MM.1S (cell line): ENCODE data around the gene EPB41L1.

Source experiments
- DNase-seq: peaks from one replicate; pipeline ENCODE4 v3.0.0-alpha.2; 2015
- H2AFZ ChIP-seq: fragments of 300-600 bp; sonication (generic); 2 replicates; pipeline ENCODE4 v1.6.0; 2016; ENCODE audit warnings: antibody characterized with exemption, low read length
- H3F3A ChIP-seq: fragments of 300-600 bp; sonication (generic); 2 replicates; pipeline ENCODE4 v1.6.1; 2016; ENCODE audit warnings: mild to moderate bottlenecking, antibody characterized with exemption, low read length, moderate library complexity, mixed read lengths; ENCODE audit not compliant: insufficient read depth
- H3K27ac ChIP-seq: fragments of 300-600 bp; sonication (generic); 2 replicates; pipeline ENCODE4 v1.5.1; 2016; ENCODE audit warnings: mild to moderate bottlenecking, low read length
- H3K27me3 ChIP-seq: fragments of 300-600 bp; sonication (generic); replicated peaks from 2 replicates; pipeline ENCODE4 v1.6.0; 2016; ENCODE audit warnings: low read length; ENCODE audit not compliant: insufficient read depth
- H3K36me3 ChIP-seq: fragments of 300-600 bp; sonication (generic); replicated peaks from 2 replicates; pipeline ENCODE4 v1.6.1; 2016; ENCODE audit warnings: mild to moderate bottlenecking, low read length, mixed read lengths; ENCODE audit not compliant: insufficient read depth
- H3K4me1 ChIP-seq: fragments of 300-600 bp; sonication (generic); 2 replicates; pipeline ENCODE4 v1.6.1; 2016; ENCODE audit warnings: low read length, mixed read lengths
- H3K4me2 ChIP-seq: fragments of 300-600 bp; sonication (generic); 2 replicates; pipeline ENCODE4 v1.6.0; 2016; ENCODE audit warnings: low read depth, low read length
- H3K4me3 ChIP-seq: fragments of 300-600 bp; sonication (generic); 2 replicates; pipeline ENCODE4 v1.5.1; 2016; ENCODE audit warnings: low read length, mixed read lengths
- H3K79me2 ChIP-seq: fragments of 300-600 bp; sonication (generic); 2 replicates; pipeline ENCODE4 v1.6.1; 2016; ENCODE audit warnings: mixed run types, low read length, mixed read lengths
- H3K9ac ChIP-seq: fragments of 300-600 bp; sonication (generic); 2 replicates; pipeline ENCODE4 v1.6.1; 2016; ENCODE audit warnings: low read length, mixed read lengths
- H3K9me2 ChIP-seq: fragments of 300-600 bp; sonication (generic); replicated peaks from 2 replicates; pipeline ENCODE4 v1.6.1; 2016; ENCODE audit warnings: mild to moderate bottlenecking, low read length, mixed read lengths; ENCODE audit not compliant: insufficient read depth
- H3K9me3 ChIP-seq: fragments of 300-600 bp; sonication (generic); replicated peaks from 2 replicates; pipeline ENCODE4 v1.6.1; 2016; ENCODE audit warnings: mild to moderate bottlenecking, low read length, mixed read lengths; ENCODE audit not compliant: insufficient read depth
- H4K20me1 ChIP-seq: fragments of 300-600 bp; sonication (generic); 2 replicates; pipeline ENCODE4 v1.6.1; 2016; ENCODE audit warnings: mild to moderate bottlenecking, low read length, moderate library complexity, mixed read lengths; ENCODE audit not compliant: insufficient read depth
- EZH2 ChIP-seq: fragments of 300-600 bp; sonication (generic); optimal IDR thresholded peaks from 2 replicates; pipeline ENCODE3; 2017; ENCODE audit warnings: low read depth, mild to moderate bottlenecking, antibody characterized with exemption, low read length, mixed read lengths
- EZH2phosphoT487 ChIP-seq: fragments of 300-600 bp; sonication (generic); IDR thresholded peaks from 2 replicates; pipeline ENCODE4 v1.6.1; 2018; ENCODE audit warnings: antibody characterized with exemption, low read length
- TF ChIP-seq, protein P1 (sequence below): fragments of 300-600 bp; sonication (generic); IDR thresholded peaks from 2 replicates; pipeline ENCODE4 v1.5.1; 2016; ENCODE audit warnings: antibody characterized with exemption, low read length, mixed read lengths

Gene EPB41L1

DNA sequence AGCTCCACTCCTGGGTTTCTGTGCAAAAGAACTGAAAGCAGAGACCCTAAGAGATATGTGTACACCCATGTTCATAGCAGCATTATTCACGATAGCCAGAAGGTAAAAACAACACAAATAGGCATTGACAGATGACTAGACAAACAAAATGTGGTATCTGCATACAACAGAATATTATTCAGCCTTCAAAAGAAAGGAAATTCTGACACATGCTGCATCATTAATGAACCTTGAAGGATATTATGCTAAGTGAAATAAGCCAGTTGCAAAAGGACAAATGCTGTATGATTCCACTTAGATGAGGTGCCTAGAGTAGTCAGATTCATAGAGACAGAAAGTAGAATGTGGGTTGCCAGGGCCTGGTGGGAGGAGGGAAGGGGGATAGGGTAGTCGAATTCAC is 99.5 kb downstream of the EPB41L1 start:
- no peak for DNase-seq
- 0 out of 2 replicates have a peak, but pooled peaks cover 5% of the 10 kb centered on the region for H3K36me3 ChIP-seq

DNA sequence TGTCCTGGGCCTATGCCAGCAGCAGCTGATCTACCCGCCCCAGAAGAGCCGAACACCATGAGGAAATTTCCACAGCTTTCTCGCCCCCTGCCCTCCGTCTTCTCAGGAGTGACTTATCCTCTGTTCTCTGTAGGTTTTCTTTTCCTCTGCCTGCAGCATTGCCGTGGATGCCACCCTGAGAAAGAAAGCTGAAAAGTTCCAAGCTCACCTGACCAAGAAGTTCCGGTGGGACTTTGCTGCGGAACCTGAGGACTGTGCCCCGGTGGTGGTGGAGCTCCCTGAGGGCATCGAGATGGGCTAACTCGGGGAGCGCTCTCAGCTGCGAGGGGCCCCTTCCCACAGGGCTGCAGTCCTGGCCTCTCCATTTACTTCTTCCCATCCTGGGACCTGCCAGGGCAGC is 100.9 kb downstream of the EPB41L1 start:
- Histone ChIP-seq H3K4me2 (no peak overlapping the region), H3K79me2 (peaks cover 20% of the 10 kb centered on the region), H3K9me2 (no peaks in the 10 kb centered on the region), H3K4me3 (no peak overlapping the region), H3K4me1 (no peaks in the 10 kb centered on the region), H3K27ac (no peak overlapping the region), H3K27me3 (no peaks in the 10 kb centered on the region), H3K36me3 (no peaks in the 10 kb centered on the region), H2AFZ (no peak overlapping the region), H3F3A (no peaks in the 10 kb centered on the region), H3K9ac (no peak overlapping the region), H3K9me3 (no peaks in the 10 kb centered on the region), H4K20me1 (no peaks in the 10 kb centered on the region)
- DNase-seq, result no peak
- TF ChIP-seq EZH2 (no peak), EZH2phosphoT487 (no peak)
- TF ChIP-seq, protein P1, sequence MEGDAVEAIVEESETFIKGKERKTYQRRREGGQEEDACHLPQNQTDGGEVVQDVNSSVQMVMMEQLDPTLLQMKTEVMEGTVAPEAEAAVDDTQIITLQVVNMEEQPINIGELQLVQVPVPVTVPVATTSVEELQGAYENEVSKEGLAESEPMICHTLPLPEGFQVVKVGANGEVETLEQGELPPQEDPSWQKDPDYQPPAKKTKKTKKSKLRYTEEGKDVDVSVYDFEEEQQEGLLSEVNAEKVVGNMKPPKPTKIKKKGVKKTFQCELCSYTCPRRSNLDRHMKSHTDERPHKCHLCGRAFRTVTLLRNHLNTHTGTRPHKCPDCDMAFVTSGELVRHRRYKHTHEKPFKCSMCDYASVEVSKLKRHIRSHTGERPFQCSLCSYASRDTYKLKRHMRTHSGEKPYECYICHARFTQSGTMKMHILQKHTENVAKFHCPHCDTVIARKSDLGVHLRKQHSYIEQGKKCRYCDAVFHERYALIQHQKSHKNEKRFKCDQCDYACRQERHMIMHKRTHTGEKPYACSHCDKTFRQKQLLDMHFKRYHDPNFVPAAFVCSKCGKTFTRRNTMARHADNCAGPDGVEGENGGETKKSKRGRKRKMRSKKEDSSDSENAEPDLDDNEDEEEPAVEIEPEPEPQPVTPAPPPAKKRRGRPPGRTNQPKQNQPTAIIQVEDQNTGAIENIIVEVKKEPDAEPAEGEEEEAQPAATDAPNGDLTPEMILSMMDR, result no peak

More for the DNA sequence above, 99.5 kb downstream of the EPB41L1 start:
- Histone ChIP-seq H3K4me2 (no peak overlapping the region), H3K27ac (no peak overlapping the region), H3K4me3 (no peak overlapping the region), H3K4me1 (no peaks in the 10 kb centered on the region), H3K79me2 (peaks cover 29% of the 10 kb centered on the region), H3K9ac (no peak overlapping the region), H3F3A (no peaks in the 10 kb centered on the region), H3K27me3 (no peaks in the 10 kb centered on the region), H3K9me3 (no peaks in the 10 kb centered on the region), H2AFZ (no peak overlapping the region), H4K20me1 (no peaks in the 10 kb centered on the region), H3K9me2 (no peaks in the 10 kb centered on the region)
- TF ChIP-seq EZH2 (no peak), EZH2phosphoT487 (no peak)
- TF ChIP-seq, protein P1, result no peak

DNA sequence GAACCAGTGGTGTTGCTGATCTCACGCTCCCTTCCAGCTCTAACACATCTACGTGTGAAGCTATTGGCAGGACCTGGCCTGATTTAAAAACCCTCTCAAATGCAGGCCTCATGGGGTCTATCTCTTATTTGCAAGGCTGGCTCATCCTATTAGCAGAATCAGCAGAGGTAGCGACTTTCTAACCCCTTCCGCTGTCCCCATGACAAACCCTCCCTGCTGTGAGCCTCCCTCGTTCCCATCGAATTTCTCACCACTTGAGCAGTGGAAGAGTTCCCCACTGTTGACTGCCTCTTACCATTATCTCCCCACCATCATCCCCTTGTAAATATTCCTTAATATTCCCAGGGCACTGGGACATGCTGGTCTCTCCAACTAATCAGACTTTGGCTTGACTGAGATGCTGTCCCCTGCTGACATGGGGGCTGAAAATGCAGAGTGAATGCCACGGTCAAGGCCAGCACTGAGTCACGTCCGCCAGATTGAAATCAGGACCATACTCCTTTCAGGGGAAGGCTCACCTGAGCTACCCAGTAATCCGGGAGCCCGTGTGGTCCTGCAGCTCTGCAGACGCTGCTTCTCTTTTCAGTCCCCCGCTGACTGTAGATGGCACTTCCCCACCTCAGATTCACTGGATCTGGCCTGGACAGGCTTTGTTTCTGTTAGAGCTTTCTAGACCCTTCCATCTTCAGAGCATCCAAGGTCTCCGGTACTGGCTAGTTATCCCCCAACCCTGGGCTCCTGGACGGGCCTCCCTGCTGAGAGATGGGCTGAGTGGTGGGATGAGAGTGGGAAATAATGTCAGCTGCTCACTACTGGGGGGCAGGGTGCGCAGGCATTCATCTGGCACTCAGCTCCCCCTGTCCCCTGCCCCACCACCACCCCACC is 104.9 kb downstream of the EPB41L1 start:
- TF ChIP-seq, protein P1, result no peak
- TF ChIP-seq EZH2, result no peak
- TF ChIP-seq EZH2phosphoT487, result no peak
- H3K4me2 ChIP-seq, result no peak overlapping the region
- no peaks in the 10 kb centered on the region for H4K20me1 ChIP-seq
- H3K79me2 ChIP-seq, result no peaks in the 10 kb centered on the region; the same call in 1 of the 2 replicates
- H3K9ac ChIP-seq, result no peak overlapping the region
- H3K27ac ChIP-seq, result no peak overlapping the region
- no peaks in the 10 kb centered on the region for H3F3A ChIP-seq
- H3K4me3 ChIP-seq, result no peak overlapping the region
- H3K9me3 ChIP-seq, result no peaks in the 10 kb centered on the region
- no peak overlapping the region for H2AFZ ChIP-seq
- H3K27me3 ChIP-seq, result no peaks in the 10 kb centered on the region; the same call in 1 of the 2 replicates
- H3K9me2 ChIP-seq, result no peaks in the 10 kb centered on the region
- DNase-seq, result no peak
- no peaks in the 10 kb centered on the region for H3K36me3 ChIP-seq
- no peaks in the 10 kb centered on the region for H3K4me1 ChIP-seq
